GM21786 (cell line): ENCODE data around the gene RALGAPA2.

ENCODE experiments used
- ATAC-seq: cut with Tn5 transposase; IDR thresholded peaks from one replicate; pipeline ENCODE4 v1.9.1; 2021; ENCODE audit not compliant: unreplicated experiment

The RALGAPA2 gene

GRCh38 chr20:20480126-20480525, 232.3 kb downstream of the RALGAPA2 start:
- ATAC-seq = no peak

- no peak for ATAC-seq
Observed at GRCh38 chr20:20477444-20478041, 234.9 kb downstream of the RALGAPA2 start.

- no peak for ATAC-seq
Observed at GRCh38 chr20:20476504-20476903, 235.9 kb downstream of the RALGAPA2 start.

GRCh38 chr20:20473657-20474056, 238.8 kb downstream of the RALGAPA2 start:
- no peak for ATAC-seq

- ATAC-seq = no peak
Observed at GRCh38 chr20:20472684-20473274, 239.7 kb downstream of the RALGAPA2 start.

GRCh38 chr20:20466341-20466879, 246.0 kb downstream of the RALGAPA2 start:
- ATAC-seq = peak; percentile 75

- no peak for ATAC-seq
Observed at GRCh38 chr20:20465252-20465651, 247.2 kb downstream of the RALGAPA2 start.

GRCh38 chr20:20463933-20464374, 248.5 kb downstream of the RALGAPA2 start:
- ATAC-seq = peak; percentile 25

- ATAC-seq = no peak
Observed at GRCh38 chr20:20462185-20462584, 250.3 kb downstream of the RALGAPA2 start.

- ATAC-seq = no peak
Observed at GRCh38 chr20:20461551-20461950, 250.9 kb downstream of the RALGAPA2 start.

GRCh38 chr20:20459726-20460125, 252.7 kb downstream of the RALGAPA2 start:
- no peak for ATAC-seq

GRCh38 chr20:20457392-20458126, 254.9 kb downstream of the RALGAPA2 start:
- ATAC-seq = no peak

GRCh38 chr20:20456741-20457140, 255.7 kb downstream of the RALGAPA2 start:
- no peak for ATAC-seq

GRCh38 chr20:20455926-20456325, 256.5 kb downstream of the RALGAPA2 start:
- ATAC-seq = no peak

- no peak for ATAC-seq
Observed at GRCh38 chr20:20454850-20455627, 257.4 kb downstream of the RALGAPA2 start.

- no peak for ATAC-seq
Observed at GRCh38 chr20:20454367-20454766, 258.1 kb downstream of the RALGAPA2 start.

GRCh38 chr20:20452254-20452676, 260.2 kb downstream of the RALGAPA2 start:
- ATAC-seq = peak; percentile 86

- ATAC-seq = no peak
Observed at GRCh38 chr20:20450521-20450920, 261.9 kb downstream of the RALGAPA2 start.

GRCh38 chr20:20448881-20449280, 263.6 kb downstream of the RALGAPA2 start:
- no peak for ATAC-seq

GRCh38 chr20:20447196-20447595, 265.2 kb downstream of the RALGAPA2 start:
- no peak for ATAC-seq

- no peak for ATAC-seq
Observed at GRCh38 chr20:20446425-20447015, 265.9 kb downstream of the RALGAPA2 start.
